SU-DHL-6 (cell line): ENCODE data around the gene PLB1.

Source experiments
- CTCF ChIP-seq: fragments of 200-600 bp; sonication (generic); IDR thresholded peaks from one replicate; pipeline ENCODE4 v1.5.1; 2017; ENCODE audit warnings: antibody characterized with exemption, mild to moderate bottlenecking, low read length, moderate library complexity; ENCODE audit not compliant: insufficient read depth, poor library complexity, severe bottlenecking
- EZH2phosphoT487 ChIP-seq: fragments of 200-600 bp; sonication (generic), shearing (Covaris generic); conservative IDR thresholded peaks from 2 replicates; pipeline ENCODE4 v1.6.1; 2018; ENCODE audit warnings: mild to moderate bottlenecking, antibody characterized with exemption, low read length, moderate library complexity, mixed read lengths

DNA sequence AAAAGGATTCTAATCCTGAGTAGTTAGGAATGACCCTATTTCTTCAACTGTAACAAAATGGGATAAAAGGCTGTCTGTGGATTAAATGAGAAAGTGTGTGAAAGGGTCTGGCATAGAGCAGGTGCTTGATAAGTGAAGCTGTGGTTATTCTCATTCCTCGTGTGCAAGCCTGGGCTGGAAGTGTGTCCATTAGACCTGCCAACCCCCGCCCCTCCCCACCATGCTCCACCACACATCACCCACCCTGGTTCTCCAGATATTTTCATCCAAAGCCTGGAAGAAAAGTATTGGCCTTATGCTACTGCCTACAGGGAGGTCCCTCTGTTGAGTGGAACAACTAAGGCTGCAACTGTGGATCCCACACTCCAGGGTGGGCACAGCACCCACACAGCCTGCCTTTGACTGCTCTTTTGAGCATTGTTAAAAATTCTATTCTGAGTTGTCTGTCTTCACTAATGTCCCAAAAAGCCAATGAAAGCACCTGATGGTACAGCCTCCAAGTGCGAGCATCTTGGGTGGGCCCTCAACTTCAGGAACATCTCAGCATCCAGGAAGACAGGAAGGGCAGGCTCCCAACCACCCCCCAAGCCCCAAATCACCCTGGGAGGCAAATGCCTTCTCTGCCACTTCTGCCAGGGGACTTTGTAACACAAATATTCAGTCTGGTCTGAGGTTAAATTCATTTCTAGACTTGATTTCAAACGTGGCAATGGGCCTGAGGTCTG lies 153.0 kb downstream of the PLB1 start:
- TF ChIP-seq CTCF = no peak
- no peak for TF ChIP-seq EZH2phosphoT487
